OCI-LY1 (cell line): ENCODE data around the gene BICD1.

Experiments
- CTCF ChIP-seq: fragments of 200-600 bp; sonication (generic), shearing (Covaris generic); IDR thresholded peaks from 2 replicates; pipeline ENCODE4 v1.5.1; 2017; ENCODE audit warnings: mild to moderate bottlenecking, antibody characterized with exemption, low read length, moderate library complexity, mixed read lengths
- EZH2 ChIP-seq: fragments of 200-600 bp; sonication (generic), shearing (Covaris generic); IDR thresholded peaks from 2 replicates; pipeline ENCODE4 v1.8.0; 2017; ENCODE audit warnings: borderline replicate concordance, mixed run types, mild to moderate bottlenecking, antibody characterized with exemption, low read length, moderate library complexity, mixed read lengths

DNA sequence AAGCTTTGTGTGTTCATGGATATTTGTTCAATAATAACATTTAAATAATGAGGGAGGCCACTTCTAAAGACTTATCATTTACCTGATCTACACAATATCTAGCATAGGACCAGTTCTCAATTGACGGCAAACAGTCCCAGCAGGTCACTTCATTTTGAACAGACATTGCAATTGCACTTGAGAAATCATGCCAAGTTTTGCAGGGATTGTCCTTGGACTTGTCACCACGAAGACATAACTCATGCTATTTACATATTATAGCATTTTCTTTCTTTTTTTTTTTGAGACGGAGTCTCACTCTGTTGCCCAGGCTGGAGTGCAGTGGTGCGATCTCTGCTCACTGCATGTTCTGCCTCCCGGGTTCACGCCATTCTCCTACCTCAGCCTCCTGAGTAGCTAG lies 34.5 kb upstream of the BICD1 start:
- TF ChIP-seq CTCF = no peak
- no peak for TF ChIP-seq EZH2
